NCI-H524 treated with DMSO at 0.1 percent for 48 hours (cell line): Measurements from ENCODE around the gene PEX26.
"Not testable (repeated sequence)": the region's sequence is repeated elsewhere in the genome, so short reads cannot be mapped to it uniquely, and the experiment has no call there.

Source experiments
- DNase-seq: peaks from one replicate; lab custom pipeline; 2025; lab: John Stamatoyannopoulos, UW

Gene PEX26

GRCh38 chr22:18056807-18057474 is 20.8 kb upstream of the PEX26 start:
- no peak for DNase-seq

- no peak for DNase-seq
Observed at GRCh38 chr22:18057568-18058209, 20.1 kb upstream of the PEX26 start.

GRCh38 chr22:18058371-18059093 is 19.3 kb upstream of the PEX26 start:
- DNase-seq, result no peak

GRCh38 chr22:18059094-18059417 is 18.7 kb upstream of the PEX26 start:
- DNase-seq, result no peak

- no peak for DNase-seq
Observed at GRCh38 chr22:18059473-18059872, 18.3 kb upstream of the PEX26 start.

- no peak for DNase-seq
Observed at GRCh38 chr22:18059991-18060390, 17.8 kb upstream of the PEX26 start.

- no peak for DNase-seq
Observed at GRCh38 chr22:18060646-18061620, 16.9 kb upstream of the PEX26 start.

- DNase-seq, result no peak
Observed at GRCh38 chr22:18062421-18062820, 15.4 kb upstream of the PEX26 start.

- DNase-seq, result no peak
Observed at GRCh38 chr22:18063306-18063705, 14.5 kb upstream of the PEX26 start.

- DNase-seq, result not testable (repeated sequence)
Observed at GRCh38 chr22:18063715-18064114, 14.1 kb upstream of the PEX26 start.

- DNase-seq, result no peak
Observed at GRCh38 chr22:18064636-18065035, 13.2 kb upstream of the PEX26 start.

- no peak for DNase-seq
Observed at GRCh38 chr22:18065256-18065655, 12.5 kb upstream of the PEX26 start.

- DNase-seq, result no peak
Observed at GRCh38 chr22:18066181-18066859, 11.5 kb upstream of the PEX26 start.

GRCh38 chr22:18067121-18067520 is 10.7 kb upstream of the PEX26 start:
- no peak for DNase-seq

GRCh38 chr22:18067548-18068341 is 10.0 kb upstream of the PEX26 start:
- DNase-seq, result no peak

- no peak for DNase-seq
Observed at GRCh38 chr22:18068381-18068988, 9.3 kb upstream of the PEX26 start.

- no peak for DNase-seq
Observed at GRCh38 chr22:18069041-18069440, 8.7 kb upstream of the PEX26 start.

GRCh38 chr22:18070041-18070440 is 7.7 kb upstream of the PEX26 start:
- DNase-seq, result no peak

GRCh38 chr22:18070556-18071306 is 7.1 kb upstream of the PEX26 start:
- DNase-seq, result no peak
